RWPE2 (cell line): ENCODE measurements around the gene TRIM15.

ENCODE experiments used
- ATAC-seq: fragments of 200-7000 bp; cut with Tn5 transposase; 3 replicates; pipeline ENCODE4 v1.9.1; 2021; ENCODE audit warnings: low read depth
- DNase-seq: peaks from one replicate; pipeline ENCODE4 v3.0.0-alpha.2; 2020; ENCODE audit warnings: low spot score
- H3K27ac ChIP-seq: fragments of 450-650 bp; 2 replicates; pipeline ENCODE4 v1.5.1; 2017; ENCODE audit warnings: mild to moderate bottlenecking; ENCODE audit not compliant: poor library complexity, severe bottlenecking
- H3K27me3 ChIP-seq: fragments of 250-450 bp; sonication (Bioruptor Pico); 2 replicates; pipeline ENCODE4 v1.5.1; 2021; ENCODE audit warnings: mild to moderate bottlenecking, moderate library complexity; ENCODE audit not compliant: insufficient read depth, poor library complexity, severe bottlenecking
- H3K36me3 ChIP-seq: fragments of 250-450 bp; sonication (Bioruptor Pico); 2 replicates; pipeline ENCODE4 v1.5.1; 2020; ENCODE audit warnings: low read depth, mild to moderate bottlenecking, moderate library complexity
- H3K4me1 ChIP-seq: fragments of 250-450 bp; sonication (Bioruptor Pico); 2 replicates; pipeline ENCODE4 v1.5.1; 2021; ENCODE audit warnings: mild to moderate bottlenecking, moderate library complexity; ENCODE audit not compliant: insufficient read depth, poor library complexity, severe bottlenecking
- H3K4me3 ChIP-seq: fragments of 250-450 bp; sonication (Bioruptor Pico); 2 replicates; pipeline ENCODE4 v1.5.1; 2021; ENCODE audit warnings: mild to moderate bottlenecking, moderate library complexity; ENCODE audit not compliant: severe bottlenecking
- H3K9me3 ChIP-seq: fragments of 250-450 bp; sonication (Bioruptor Pico); 2 replicates; pipeline ENCODE4 v1.5.1; 2021; ENCODE audit warnings: mild to moderate bottlenecking, moderate library complexity; ENCODE audit not compliant: severe bottlenecking
- TF ChIP-seq, protein P1 (sequence below): fragments of 450-650 bp; IDR thresholded peaks from one replicate; pipeline ENCODE4 v1.5.1; 2017; ENCODE audit warnings: mild to moderate bottlenecking, moderate library complexity; ENCODE audit not compliant: poor library complexity, severe bottlenecking

Gene TRIM15

DNA sequence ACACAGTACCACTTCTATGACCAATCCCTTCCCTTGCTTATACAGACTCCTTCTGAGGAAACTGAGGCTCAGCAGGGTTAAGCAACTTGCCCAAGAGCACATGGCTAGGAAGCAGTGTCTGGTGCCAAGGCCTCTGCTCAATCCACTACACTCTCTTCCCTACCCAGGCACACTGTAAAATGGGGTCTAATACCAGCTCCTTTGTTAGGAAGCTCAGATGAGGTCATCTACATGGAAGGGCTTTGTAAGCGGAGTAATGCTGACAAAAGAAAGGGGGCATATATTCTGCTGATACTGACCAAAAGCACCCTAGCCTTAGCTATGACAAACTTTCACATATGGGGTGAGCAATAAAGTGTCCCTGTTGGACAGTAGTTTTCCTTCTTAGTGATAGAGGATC, 40.8 kb downstream of the TRIM15 start:
- Histone ChIP-seq H3K27ac (no peak overlapping the region), H3K4me1 (peaks cover 44% of the 10 kb centered on the region), H3K9me3 (no peaks in the 10 kb centered on the region), H3K27me3 (no peaks in the 10 kb centered on the region), H3K4me3 (no peak overlapping the region), H3K36me3 (peaks cover 37% of the 10 kb centered on the region)
- no peak for DNase-seq
- TF ChIP-seq, protein P1, sequence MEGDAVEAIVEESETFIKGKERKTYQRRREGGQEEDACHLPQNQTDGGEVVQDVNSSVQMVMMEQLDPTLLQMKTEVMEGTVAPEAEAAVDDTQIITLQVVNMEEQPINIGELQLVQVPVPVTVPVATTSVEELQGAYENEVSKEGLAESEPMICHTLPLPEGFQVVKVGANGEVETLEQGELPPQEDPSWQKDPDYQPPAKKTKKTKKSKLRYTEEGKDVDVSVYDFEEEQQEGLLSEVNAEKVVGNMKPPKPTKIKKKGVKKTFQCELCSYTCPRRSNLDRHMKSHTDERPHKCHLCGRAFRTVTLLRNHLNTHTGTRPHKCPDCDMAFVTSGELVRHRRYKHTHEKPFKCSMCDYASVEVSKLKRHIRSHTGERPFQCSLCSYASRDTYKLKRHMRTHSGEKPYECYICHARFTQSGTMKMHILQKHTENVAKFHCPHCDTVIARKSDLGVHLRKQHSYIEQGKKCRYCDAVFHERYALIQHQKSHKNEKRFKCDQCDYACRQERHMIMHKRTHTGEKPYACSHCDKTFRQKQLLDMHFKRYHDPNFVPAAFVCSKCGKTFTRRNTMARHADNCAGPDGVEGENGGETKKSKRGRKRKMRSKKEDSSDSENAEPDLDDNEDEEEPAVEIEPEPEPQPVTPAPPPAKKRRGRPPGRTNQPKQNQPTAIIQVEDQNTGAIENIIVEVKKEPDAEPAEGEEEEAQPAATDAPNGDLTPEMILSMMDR = no peak
- ATAC-seq = no peak

DNA sequence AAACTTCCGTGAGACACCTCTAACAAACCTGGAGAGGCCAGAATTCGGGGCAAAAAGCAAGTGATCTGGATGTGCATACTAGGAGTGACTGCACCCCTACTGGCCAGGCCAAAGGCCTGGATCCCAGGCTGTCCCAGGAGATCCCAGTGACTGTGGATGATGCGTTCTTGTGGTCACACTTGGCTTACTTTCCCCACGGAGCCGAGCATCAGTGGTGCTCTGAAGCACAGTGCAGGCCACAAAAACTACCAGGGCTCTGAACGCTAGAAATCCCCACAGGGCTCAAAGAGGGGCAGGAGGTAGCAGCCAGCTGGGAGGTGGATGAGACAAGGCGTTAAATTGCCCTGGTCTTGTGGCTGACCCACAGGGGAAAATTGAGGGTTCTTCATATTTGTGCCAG, 42.8 kb downstream of the TRIM15 start:
- ATAC-seq (no peak), DNase-seq (no peak)
- H3K27ac ChIP-seq = peak overlapping the region; percentile 82
- H3K9me3 ChIP-seq = no peaks in the 10 kb centered on the region
- H3K36me3 ChIP-seq = peaks cover 29% of the 10 kb centered on the region
- H3K4me3 ChIP-seq = no peak overlapping the region
- peaks cover 43% of the 10 kb centered on the region for H3K4me1 ChIP-seq
- TF ChIP-seq, protein P1 = no peak
- H3K27me3 ChIP-seq = no peaks in the 10 kb centered on the region

DNA sequence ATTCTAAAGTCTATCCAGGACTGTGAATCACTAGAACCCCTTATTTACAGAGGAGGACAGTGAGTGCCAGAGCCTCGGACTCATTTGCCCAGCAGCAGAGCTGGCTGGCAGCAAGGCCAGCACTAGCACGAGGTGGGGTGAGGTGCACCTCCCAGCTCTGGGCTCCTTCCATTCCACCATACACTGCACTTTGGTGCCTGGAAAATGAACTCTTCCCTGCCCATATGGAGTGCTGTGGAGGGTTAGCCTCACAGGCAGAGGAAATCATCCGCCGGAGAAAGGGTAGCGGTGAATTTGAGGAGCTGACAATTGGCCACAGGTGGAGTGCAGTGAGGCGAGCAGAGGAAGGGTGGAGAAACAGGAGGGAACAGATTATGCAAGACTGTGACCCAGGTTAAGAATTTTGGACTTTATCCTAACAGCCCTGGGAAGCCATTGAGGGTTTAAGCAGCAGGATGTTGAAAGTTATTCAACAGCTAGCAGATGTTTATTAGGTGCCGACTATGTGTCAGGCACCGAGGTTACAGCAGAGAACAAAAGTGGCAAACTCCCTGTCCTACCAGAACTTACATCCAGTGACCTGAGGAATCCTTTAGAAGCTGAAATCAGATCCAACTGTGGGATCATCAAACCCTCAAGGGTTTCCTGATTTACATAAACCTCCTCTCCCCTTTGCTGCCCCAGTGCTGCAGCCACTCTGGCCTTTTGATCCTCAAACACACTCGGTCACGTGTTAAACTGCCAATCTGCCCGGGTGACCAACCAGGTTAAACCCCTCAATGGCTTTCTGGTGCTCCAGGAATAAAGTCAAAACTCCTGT, 43.7 kb downstream of the TRIM15 start:
- Histone ChIP-seq H3K4me3 (no peak overlapping the region), H3K27me3 (no peaks in the 10 kb centered on the region), H3K27ac (peak overlapping the region; percentile 82), H3K4me1 (peaks cover 43% of the 10 kb centered on the region), H3K9me3 (no peaks in the 10 kb centered on the region), H3K36me3 (peaks cover 20% of the 10 kb centered on the region)
- peak; percentile 59 for ATAC-seq
- no peak for DNase-seq
- TF ChIP-seq, protein P1 = no peak

DNA sequence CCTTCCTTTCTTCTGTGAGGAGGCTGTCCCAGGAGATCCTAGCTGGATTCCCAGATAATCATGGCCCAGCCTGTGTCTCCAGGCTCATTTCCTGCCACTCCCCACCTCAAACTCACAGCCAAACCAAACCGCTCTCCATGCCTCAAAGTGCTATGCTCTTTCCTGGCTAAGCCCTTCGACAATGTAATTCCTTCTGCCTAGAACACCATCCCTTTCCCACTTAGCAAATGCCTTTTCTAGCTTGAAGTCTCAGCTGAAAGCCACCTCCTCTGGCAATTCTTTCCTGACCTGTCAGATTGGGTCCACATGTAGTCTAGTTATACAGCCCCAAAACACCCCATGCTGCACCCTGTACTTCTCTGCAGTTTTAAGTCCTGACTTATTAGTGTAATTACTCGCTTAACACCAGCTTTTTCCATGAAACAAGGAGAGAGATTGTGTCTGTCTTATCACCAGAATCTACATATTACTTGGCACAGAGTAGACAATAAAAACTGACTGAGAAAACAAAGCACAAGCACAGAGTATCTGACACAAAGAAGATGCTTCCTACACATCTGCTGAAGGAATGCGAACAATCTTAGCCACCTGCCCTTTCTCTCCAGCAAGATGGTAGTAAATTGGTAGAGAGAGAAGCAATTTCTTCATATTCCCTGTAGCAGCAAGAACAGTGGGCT, 44.4 kb downstream of the TRIM15 start:
- peak overlapping the region; percentile 82 for H3K27ac ChIP-seq
- H3K4me3 ChIP-seq = no peak overlapping the region
- ATAC-seq = peak; percentile 65

More for the DNA sequence above, 44.4 kb downstream of the TRIM15 start:
- Histone ChIP-seq H3K4me1 (peaks cover 36% of the 10 kb centered on the region), H3K36me3 (peaks cover 14% of the 10 kb centered on the region), H3K9me3 (no peaks in the 10 kb centered on the region), H3K27me3 (no peaks in the 10 kb centered on the region)
- DNase-seq = no peak
- TF ChIP-seq, protein P1 = no peak
